ENCODE data around the gene SETD6. TPM values are rescaled to one million over a fixed set of nuclear protein-coding genes. Genes with fewer than 3 reads are reported as not detected.

The SETD6 gene
- total and polyA plus RNA-seq, 2 of the 8 experiments (the other 6 are each of a cell fraction or from before 2014, with no cell fraction given), result 25.3 to 40.5 TPM

DNA sequence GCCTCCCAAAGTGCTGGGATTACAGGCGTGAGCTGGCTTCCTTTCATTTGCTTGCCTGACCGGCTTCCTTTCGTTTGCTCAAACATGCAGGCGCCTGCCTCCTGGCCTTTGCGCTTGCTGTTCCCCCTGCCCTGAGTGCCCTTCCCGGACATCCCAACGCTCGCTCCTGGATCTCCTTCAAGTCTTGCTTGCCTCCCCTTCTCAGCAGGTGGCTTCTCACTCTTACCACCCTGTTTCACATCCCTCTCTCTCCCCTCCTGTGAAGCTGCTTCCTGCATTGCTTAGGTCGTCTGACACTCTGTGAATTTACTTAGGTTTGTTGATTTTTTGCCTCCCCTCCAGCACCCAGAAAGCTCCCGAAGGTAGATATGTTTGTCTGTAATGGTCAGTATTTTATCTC is 41.0 kb upstream of the SETD6 start:
- Histone ChIP-seq H3K18ac (ENCODE audit: extremely low read depth, low read length) (no peak overlapping the region), H3K79me2 (ENCODE audit: control insufficient read depth in 1 of 2, insufficient read depth in 2 of 2, low read length in 2 of 2) (no peaks in the 10 kb centered on the region), H2BK20ac (ENCODE audit: low read length) (no peak overlapping the region), H2BK12ac (ENCODE audit: low read depth, low read length) (no peak overlapping the region), H2BK5ac (ENCODE audit: low read depth, low read length) (no peak overlapping the region), H3K23ac (ENCODE audit: insufficient read length) (no peak overlapping the region), H3K23me2 (ENCODE audit: low read depth, low read length) (no peaks in the 10 kb centered on the region), H4K20me1 (replicated peaks in 1 of 2; ENCODE audit: control insufficient read depth in 1 of 2, insufficient read depth in 2 of 2, low read length in 2 of 2) (no peaks in the 10 kb centered on the region), H3K4me1 (replicated peaks in 1 of 4; ENCODE audit: control insufficient read depth in 3 of 4, insufficient read depth in 4 of 4, low read length in 3 of 4) (peaks cover 7 to 12% (median 10%) of the 10 kb centered on the region in 4 experiments; a peak in 5 of 7 replicates), H3K36me3 (ENCODE audit: control insufficient read depth in 2 of 4, insufficient read depth in 4 of 4, low read length in 3 of 4) (no peaks in the 10 kb centered on the region), H4K5ac (ENCODE audit: insufficient read length, low read depth, low read length) (no peak overlapping the region), H3K14ac (ENCODE audit: insufficient read length) (no peak overlapping the region), H3K27me3 (replicated peaks in 1 of 4; ENCODE audit: control insufficient read depth in 3 of 4, extremely low read depth in 1 of 4, insufficient read depth in 3 of 4, low read length in 3 of 4) (no peaks in the 10 kb centered on the region), H3K4me3 (ENCODE audit: extremely low read depth in 1 of 4, insufficient read depth in 2 of 4, low read depth in 3 of 4, low read length in 4 of 4) (no peak overlapping the region), H4K8ac (ENCODE audit: extremely low read depth, insufficient read depth, low read length) (no peak overlapping the region), H3K4me2 (ENCODE audit: insufficient read depth in 1 of 2, low read depth in 2 of 2, low read length in 2 of 2) (no peak overlapping the region), H3K4ac (replicated peaks; ENCODE audit: insufficient read length, low read depth, low read length) (peak overlapping the region; percentile 44), H3K79me1 (ENCODE audit: low read depth, low read length) (no peaks in the 10 kb centered on the region), H3K9ac (replicated peaks in 1 of 4; ENCODE audit: extremely low read depth in 1 of 4, low read depth in 3 of 4, low read length in 3 of 4) (no peak overlapping the region), H2AK5ac (ENCODE audit: low read depth, low read length) (no peak overlapping the region), H4K91ac (replicated peaks; ENCODE audit: insufficient read length, low read length) (peak overlapping the region; percentile 35), H3K9me3 (ENCODE audit: insufficient read depth in 2 of 2, low read depth in 1 of 2, low read length in 1 of 2) (no peaks in the 10 kb centered on the region), H3K56ac (replicated peaks; ENCODE audit: insufficient read length, low read depth, low read length) (no peak overlapping the region), H2BK15ac (ENCODE audit: low read length) (no peak overlapping the region), H2AFZ (ENCODE audit: low read length) (no peak overlapping the region), H2BK120ac (replicated peaks; ENCODE audit: low read depth, low read length) (no peak overlapping the region), H3K27ac (ENCODE audit: low read depth, low read length) (no peak overlapping the region)
- WGBS, 2 experiments (ENCODE audit: extremely low coverage in 1 of 2, insufficient coverage in 1 of 2, insufficient read length in 1 of 2, insufficient replicate concordance in 2 of 2, low coverage in 1 of 2, low lambda C conversion rate in 2 of 2, missing lambda C conversion rate in 1 of 2), result 82% methylated on average over 10 of the region's 10 CpGs; no CpG with 5 or more reads in 1 of the 2 experiments
- DNase-seq (ENCODE audit: low read depth in 1 of 2, low spot score in 2 of 2) (no peak), FAIRE-seq (no peak)
- ChIA-PET POLR2A (ENCODE audit: partially characterized antibody) (no interaction called here), CTCF (ENCODE audit: partially characterized antibody) (interaction anchor here (1.2 to 2.4 kb wide), 5 partner anchors 9 to 137 kb away, joined by 3 to 9 read pairs (median 4); no protein-coding TSS in a partner anchor)
- TF ChIP-seq TBP (IDR thresholded peaks at IDR 0.05; ENCODE audit: low read depth, low read length) (no peak), SAP30 (IDR thresholded peaks at IDR 0.05; ENCODE audit: insufficient read depth, insufficient replicate concordance, low read length) (no peak), TCF12 (IDR thresholded peaks at IDR 0.05; ENCODE audit: low read depth, low read length) (no peak)
